ENCODE data around the gene UBE2G2.

Gene UBE2G2

GRCh38 chr21:44815225-44815624, 13.6 kb upstream of the UBE2G2 start:
- H3K4me3 ChIP-seq (ENCODE audit: insufficient read depth, low read depth, low read length) = no peak overlapping the region
- 94 to 96% methylated on average over 8 of the region's 8 CpGs for WGBS, 2 experiments
- no peak overlapping the region for H3K27ac ChIP-seq (ENCODE audit: insufficient read depth, low read depth, low read length, poor library complexity, severe bottlenecking)

GRCh38 chr21:44814498-44815023, 12.9 kb upstream of the UBE2G2 start:
- H3K4me1 ChIP-seq (ENCODE audit: control insufficient read depth, insufficient read depth, low read length) = no peaks in the 10 kb centered on the region
- H3K4me3 ChIP-seq (ENCODE audit: insufficient read depth, low read depth, low read length) = no peak overlapping the region
- peaks cover 7% of the 10 kb centered on the region for H3K36me3 ChIP-seq (ENCODE audit: control insufficient read depth, insufficient read depth, low read length)
- H3K27me3 ChIP-seq (ENCODE audit: control insufficient read depth, insufficient read depth, low read length, poor library complexity, severe bottlenecking) = no peaks in the 10 kb centered on the region
- no peaks in the 10 kb centered on the region for H3K9me3 ChIP-seq (ENCODE audit: control insufficient read depth, low read length)
- 76 to 80% methylated on average over 11 of the region's 11 CpGs for WGBS, 2 experiments
- no peak overlapping the region for H3K27ac ChIP-seq (ENCODE audit: insufficient read depth, low read depth, low read length, poor library complexity, severe bottlenecking)

More at GRCh38 chr21:44815225-44815624, 13.6 kb upstream of the UBE2G2 start:
- Histone ChIP-seq H3K9me3 (ENCODE audit: control insufficient read depth, low read length) (no peaks in the 10 kb centered on the region), H3K4me1 (ENCODE audit: control insufficient read depth, insufficient read depth, low read length) (no peaks in the 10 kb centered on the region), H3K27me3 (ENCODE audit: control insufficient read depth, insufficient read depth, low read length, poor library complexity, severe bottlenecking) (no peaks in the 10 kb centered on the region), H3K36me3 (ENCODE audit: control insufficient read depth, insufficient read depth, low read length) (peaks cover 3% of the 10 kb centered on the region)

DNA sequence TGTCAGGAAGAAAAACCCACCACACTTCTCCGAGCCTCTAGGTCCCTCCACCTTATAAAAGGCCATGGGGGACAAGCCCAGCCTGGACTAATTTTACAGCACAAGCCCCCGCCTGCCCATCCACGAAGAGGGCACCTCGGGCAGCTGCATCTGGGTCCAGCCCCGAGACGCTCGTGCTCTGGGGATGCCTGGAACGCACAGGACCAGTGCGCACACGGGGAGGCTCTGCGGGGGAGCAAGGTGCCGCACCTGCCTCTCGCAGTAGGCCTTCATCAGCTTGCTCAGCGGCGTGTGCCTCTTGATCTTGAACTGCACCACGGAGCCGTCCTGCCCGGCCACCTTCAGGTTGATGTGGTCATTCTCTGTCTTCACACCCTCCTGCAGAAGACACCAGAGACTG, 12.1 kb upstream of the UBE2G2 start:
- H3K4me3 ChIP-seq (ENCODE audit: insufficient read depth, low read depth, low read length) = no peak overlapping the region
- 92 to 93% methylated on average over 18 of the region's 18 CpGs for WGBS, 2 experiments
- H3K36me3 ChIP-seq (ENCODE audit: control insufficient read depth, insufficient read depth, low read length) = peaks cover 9% of the 10 kb centered on the region
- H3K27ac ChIP-seq (ENCODE audit: insufficient read depth, low read depth, low read length, poor library complexity, severe bottlenecking) = no peak overlapping the region
- no peaks in the 10 kb centered on the region for H3K27me3 ChIP-seq (ENCODE audit: control insufficient read depth, insufficient read depth, low read length, poor library complexity, severe bottlenecking)
- H3K4me1 ChIP-seq (ENCODE audit: control insufficient read depth, insufficient read depth, low read length) = no peaks in the 10 kb centered on the region
- H3K9me3 ChIP-seq (ENCODE audit: control insufficient read depth, low read length) = no peaks in the 10 kb centered on the region

DNA sequence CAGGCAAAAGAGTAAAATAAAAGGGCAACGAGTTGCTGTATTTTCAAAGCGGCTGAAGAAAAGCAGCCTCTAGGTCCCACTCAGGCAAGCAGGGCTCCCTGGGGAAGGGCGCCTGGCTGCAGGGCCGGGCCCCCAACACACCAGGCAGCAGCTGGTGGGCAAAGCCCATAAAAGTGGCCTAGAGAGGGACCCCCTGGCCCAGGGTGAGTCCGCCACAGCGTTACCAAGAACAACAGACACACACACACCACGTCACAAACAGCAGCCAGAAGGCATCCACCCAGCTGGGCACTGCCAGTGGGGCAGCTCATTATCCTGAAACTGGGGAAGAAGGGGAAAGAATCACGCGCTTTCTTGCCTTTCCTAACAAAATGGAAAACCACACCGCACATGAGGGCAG, 11.5 kb upstream of the UBE2G2 start:
- Histone ChIP-seq H3K27ac (ENCODE audit: insufficient read depth, low read depth, low read length, poor library complexity, severe bottlenecking) (no peak overlapping the region), H3K27me3 (ENCODE audit: control insufficient read depth, insufficient read depth, low read length, poor library complexity, severe bottlenecking) (no peaks in the 10 kb centered on the region), H3K4me3 (ENCODE audit: insufficient read depth, low read depth, low read length) (no peak overlapping the region), H3K36me3 (ENCODE audit: control insufficient read depth, insufficient read depth, low read length) (peaks cover 13% of the 10 kb centered on the region), H3K9me3 (ENCODE audit: control insufficient read depth, low read length) (no peaks in the 10 kb centered on the region), H3K4me1 (ENCODE audit: control insufficient read depth, insufficient read depth, low read length) (no peaks in the 10 kb centered on the region)
- 93 to 94% methylated on average over 10 of the region's 10 CpGs for WGBS, 2 experiments

GRCh38 chr21:44812640-44813039, 11.0 kb upstream of the UBE2G2 start:
- Histone ChIP-seq H3K4me1 (ENCODE audit: control insufficient read depth, insufficient read depth, low read length) (no peaks in the 10 kb centered on the region), H3K9me3 (ENCODE audit: control insufficient read depth, low read length) (no peaks in the 10 kb centered on the region), H3K27me3 (ENCODE audit: control insufficient read depth, insufficient read depth, low read length, poor library complexity, severe bottlenecking) (no peaks in the 10 kb centered on the region), H3K27ac (ENCODE audit: insufficient read depth, low read depth, low read length, poor library complexity, severe bottlenecking) (no peak overlapping the region), H3K4me3 (ENCODE audit: insufficient read depth, low read depth, low read length) (no peak overlapping the region), H3K36me3 (ENCODE audit: control insufficient read depth, insufficient read depth, low read length) (peaks cover 16% of the 10 kb centered on the region)
- 93 to 94% methylated on average over 14 of the region's 14 CpGs for WGBS, 2 experiments

DNA sequence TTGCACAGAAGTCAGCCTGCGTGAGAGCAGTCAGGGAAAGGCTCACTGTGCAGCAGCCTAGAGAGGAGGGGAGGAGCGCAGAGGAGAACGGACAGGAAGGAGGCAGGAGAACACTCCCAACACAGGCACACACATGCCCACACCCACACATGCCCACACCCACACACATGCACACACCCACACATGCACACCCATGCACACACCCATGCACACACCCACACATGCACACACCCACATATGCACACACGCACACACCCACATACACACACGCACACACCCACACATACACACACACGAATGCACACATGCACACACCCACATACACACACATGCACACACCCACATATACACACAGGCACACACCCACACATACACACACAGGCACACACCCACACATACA, 9.2 kb upstream of the UBE2G2 start:
- no peaks in the 10 kb centered on the region for H3K4me1 ChIP-seq (ENCODE audit: control insufficient read depth, insufficient read depth, low read length)
- no peaks in the 10 kb centered on the region for H3K9me3 ChIP-seq (ENCODE audit: control insufficient read depth, low read length)
- H3K36me3 ChIP-seq (ENCODE audit: control insufficient read depth, insufficient read depth, low read length) = peaks cover 31% of the 10 kb centered on the region
- no peaks in the 10 kb centered on the region for H3K27me3 ChIP-seq (ENCODE audit: control insufficient read depth, insufficient read depth, low read length, poor library complexity, severe bottlenecking)
- H3K4me3 ChIP-seq (ENCODE audit: insufficient read depth, low read depth, low read length) = no peak overlapping the region
- WGBS, 2 experiments = 82 to 92% methylated on average over 5 to 6 of the region's 6 CpGs
- H3K27ac ChIP-seq (ENCODE audit: insufficient read depth, low read depth, low read length, poor library complexity, severe bottlenecking) = no peak overlapping the region

DNA sequence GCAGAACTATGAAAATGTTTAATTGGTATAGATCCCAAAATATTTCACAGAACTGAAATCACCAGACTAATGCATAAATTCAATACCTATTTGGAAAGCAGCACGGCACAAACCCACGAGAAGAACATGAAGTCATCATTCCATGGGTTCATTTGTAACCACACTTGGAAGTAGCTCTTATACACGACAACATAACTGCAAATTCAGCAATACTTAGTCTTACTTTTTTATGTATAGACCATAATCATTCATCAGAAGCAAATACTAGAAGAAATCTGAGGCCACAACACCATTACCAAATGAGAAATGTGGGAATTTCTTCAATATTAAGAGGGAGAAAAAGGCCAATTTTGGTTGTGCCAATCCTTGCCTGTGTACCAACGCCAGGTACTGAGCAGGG, 4.2 kb upstream of the UBE2G2 start:
- Histone ChIP-seq H3K4me1 (ENCODE audit: control insufficient read depth, insufficient read depth, low read length) (no peaks in the 10 kb centered on the region), H3K4me3 (ENCODE audit: insufficient read depth, low read depth, low read length) (no peak overlapping the region), H3K27ac (ENCODE audit: insufficient read depth, low read depth, low read length, poor library complexity, severe bottlenecking) (no peak overlapping the region), H3K27me3 (ENCODE audit: control insufficient read depth, insufficient read depth, low read length, poor library complexity, severe bottlenecking) (no peaks in the 10 kb centered on the region), H3K36me3 (ENCODE audit: control insufficient read depth, insufficient read depth, low read length) (peaks cover 41% of the 10 kb centered on the region), H3K9me3 (ENCODE audit: control insufficient read depth, low read length) (no peaks in the 10 kb centered on the region)
- 94 to 98% methylated on average over 4 of the region's 4 CpGs for WGBS, 2 experiments

GRCh38 chr21:44805226-44805625, 3.6 kb upstream of the UBE2G2 start:
- Histone ChIP-seq H3K36me3 (ENCODE audit: control insufficient read depth, insufficient read depth, low read length) (peaks cover 38% of the 10 kb centered on the region), H3K27ac (ENCODE audit: insufficient read depth, low read depth, low read length, poor library complexity, severe bottlenecking) (no peak overlapping the region), H3K27me3 (ENCODE audit: control insufficient read depth, insufficient read depth, low read length, poor library complexity, severe bottlenecking) (no peaks in the 10 kb centered on the region), H3K4me1 (ENCODE audit: control insufficient read depth, insufficient read depth, low read length) (peaks cover 5% of the 10 kb centered on the region), H3K9me3 (ENCODE audit: control insufficient read depth, low read length) (no peaks in the 10 kb centered on the region), H3K4me3 (ENCODE audit: insufficient read depth, low read depth, low read length) (no peak overlapping the region)
- 84 to 96% methylated on average over 4 of the region's 4 CpGs for WGBS, 2 experiments

DNA sequence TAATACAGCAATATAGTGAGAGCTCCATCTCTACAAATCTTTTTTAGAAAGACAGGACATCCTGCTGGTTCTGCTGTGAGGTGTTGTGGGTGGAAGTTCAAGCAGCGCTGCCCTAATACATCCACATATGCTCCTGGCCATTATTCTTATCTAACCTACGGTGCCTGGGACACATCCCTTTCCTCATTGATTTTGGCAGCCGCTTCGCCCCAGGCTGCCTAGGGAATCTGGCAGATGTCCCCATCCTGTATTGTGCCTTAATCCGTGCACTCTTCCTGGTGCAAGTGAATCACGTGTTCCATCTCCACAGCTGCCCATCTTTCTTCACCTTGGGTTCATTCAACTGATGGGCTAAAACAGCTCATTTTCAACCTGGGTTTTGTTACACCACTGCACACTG, 3.1 kb upstream of the UBE2G2 start:
- WGBS, 2 experiments = 91 to 96% methylated on average over 6 of the region's 6 CpGs
- no peaks in the 10 kb centered on the region for H3K9me3 ChIP-seq (ENCODE audit: control insufficient read depth, low read length)
- H3K36me3 ChIP-seq (ENCODE audit: control insufficient read depth, insufficient read depth, low read length) = peaks cover 36% of the 10 kb centered on the region
- H3K27ac ChIP-seq (ENCODE audit: insufficient read depth, low read depth, low read length, poor library complexity, severe bottlenecking) = no peak overlapping the region
- peaks cover 5% of the 10 kb centered on the region for H3K4me1 ChIP-seq (ENCODE audit: control insufficient read depth, insufficient read depth, low read length)
- H3K27me3 ChIP-seq (ENCODE audit: control insufficient read depth, insufficient read depth, low read length, poor library complexity, severe bottlenecking) = no peaks in the 10 kb centered on the region
- no peak overlapping the region for H3K4me3 ChIP-seq (ENCODE audit: insufficient read depth, low read depth, low read length)

DNA sequence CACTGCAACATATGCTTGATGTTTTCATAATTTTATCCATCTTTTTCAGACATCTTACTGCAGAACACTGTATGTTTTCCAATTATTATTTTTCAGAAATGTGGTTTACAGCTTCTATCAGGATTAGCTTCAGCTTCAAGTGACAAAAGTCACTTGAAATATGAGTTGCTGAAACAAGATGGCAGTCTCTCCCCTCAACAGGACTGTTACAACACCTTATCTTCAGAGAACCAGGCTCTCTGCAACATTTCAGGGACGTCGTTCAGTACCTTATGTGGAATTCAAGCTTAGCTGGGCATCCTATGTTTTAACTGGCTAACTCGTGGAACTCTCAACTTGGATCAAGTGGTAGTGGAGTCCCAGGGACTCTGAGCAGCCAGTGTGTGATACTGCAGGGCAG, 2.0 kb upstream of the UBE2G2 start:
- Histone ChIP-seq H3K27me3 (ENCODE audit: control insufficient read depth, insufficient read depth, low read length, poor library complexity, severe bottlenecking) (no peaks in the 10 kb centered on the region), H3K4me1 (ENCODE audit: control insufficient read depth, insufficient read depth, low read length) (peaks cover 5% of the 10 kb centered on the region), H3K27ac (ENCODE audit: insufficient read depth, low read depth, low read length, poor library complexity, severe bottlenecking) (no peak overlapping the region), H3K36me3 (ENCODE audit: control insufficient read depth, insufficient read depth, low read length) (peaks cover 32% of the 10 kb centered on the region), H3K4me3 (ENCODE audit: insufficient read depth, low read depth, low read length) (no peak overlapping the region), H3K9me3 (ENCODE audit: control insufficient read depth, low read length) (no peaks in the 10 kb centered on the region)
- WGBS, 2 experiments = 89 to 94% methylated on average over 3 of the region's 3 CpGs
